ENCODE measurements around the gene CNPY2.
"Not testable (repeated sequence)": the region's sequence is repeated elsewhere in the genome, so short reads cannot be mapped to it uniquely, and the experiment has no call there.

CNPY2 gene

GRCh38 chr12:56280849-56281248 is 34.9 kb downstream of the CNPY2 start:
- no peaks in the 10 kb centered on the region for H3K36me3 ChIP-seq (ENCODE audit: control insufficient read depth, insufficient read depth, low read length)
- H3K4me2 ChIP-seq (ENCODE audit: low read length), result no peak overlapping the region
- H3K27me3 ChIP-seq (ENCODE audit: control insufficient read depth, insufficient read depth, low read length), result no peaks in the 10 kb centered on the region
- no peaks in the 10 kb centered on the region for H3K79me2 ChIP-seq
- H3K9ac ChIP-seq, result no peak overlapping the region
- no peaks in the 10 kb centered on the region for H3K9me3 ChIP-seq (ENCODE audit: control insufficient read depth, low read length)
- H3K4me1 ChIP-seq, result no peaks in the 10 kb centered on the region
- TF ChIP-seq CTCF (IDR thresholded peaks at IDR 0.05), result no peak
- no peak overlapping the region for H3K27ac ChIP-seq
- H3K4me3 ChIP-seq (ENCODE audit: low read depth, low read length), result no peak overlapping the region
- H2AFZ ChIP-seq, result no peak overlapping the region

DNA sequence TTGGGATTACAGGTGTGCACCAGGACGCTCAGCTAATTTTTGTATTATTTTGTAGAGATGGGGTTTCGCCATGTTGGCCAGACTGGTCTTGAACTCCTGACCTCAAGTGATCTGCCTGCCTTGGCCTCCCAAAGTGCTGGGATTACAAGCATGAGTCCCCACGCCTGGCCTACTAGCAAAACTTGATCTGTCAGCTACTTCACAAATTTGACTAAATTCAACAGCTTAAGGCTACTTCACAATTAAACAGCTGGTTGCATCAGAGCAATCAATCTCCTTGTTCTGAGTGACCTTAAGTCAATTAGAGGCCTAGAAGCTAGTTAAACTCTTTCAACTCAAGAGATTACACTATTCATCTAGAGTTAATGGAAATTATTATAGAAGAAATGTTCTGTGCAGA is 36.9 kb downstream of the CNPY2 start:
- H3K4me2 ChIP-seq (ENCODE audit: low read length), result no peak overlapping the region
- no peak overlapping the region for H3K27ac ChIP-seq
- H3K9ac ChIP-seq, result no peak overlapping the region
- H3K4me1 ChIP-seq, result no peaks in the 10 kb centered on the region
- no peak overlapping the region for H3K4me3 ChIP-seq (ENCODE audit: low read depth, low read length)
- H3K36me3 ChIP-seq (ENCODE audit: control insufficient read depth, insufficient read depth, low read length), result no peaks in the 10 kb centered on the region
- TF ChIP-seq CTCF (IDR thresholded peaks at IDR 0.05), result no peak
- no peak overlapping the region for H2AFZ ChIP-seq
- no peaks in the 10 kb centered on the region for H3K27me3 ChIP-seq (ENCODE audit: control insufficient read depth, insufficient read depth, low read length)
- no peaks in the 10 kb centered on the region for H3K9me3 ChIP-seq (ENCODE audit: control insufficient read depth, low read length)
- no peaks in the 10 kb centered on the region for H3K79me2 ChIP-seq

DNA sequence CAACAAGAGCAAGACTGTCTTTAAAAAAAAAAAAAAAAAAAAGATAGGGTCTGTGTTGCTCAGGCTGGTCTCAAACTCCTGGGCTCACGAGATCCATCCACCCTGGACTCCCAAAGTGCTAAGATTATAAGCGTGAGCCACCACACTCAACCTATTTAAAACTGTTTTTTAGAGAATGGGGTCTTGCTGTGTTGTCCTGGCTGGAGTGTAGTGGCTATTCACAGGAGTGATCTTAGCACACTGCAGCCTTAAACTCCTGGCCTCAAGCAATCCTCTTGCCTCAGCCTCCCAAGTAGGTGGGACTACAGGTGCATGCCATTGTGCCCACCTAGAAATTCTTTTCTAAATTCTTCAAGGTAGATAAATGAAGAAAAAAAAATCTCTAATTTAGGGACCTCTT is 41.5 kb downstream of the CNPY2 start:
- no peak for TF ChIP-seq CTCF (IDR thresholded peaks at IDR 0.05)
- no peaks in the 10 kb centered on the region for H3K9me3 ChIP-seq (ENCODE audit: control insufficient read depth, low read length)
- H3K27ac ChIP-seq, result no peak overlapping the region
- H3K4me2 ChIP-seq (ENCODE audit: low read length), result no peak overlapping the region
- no peaks in the 10 kb centered on the region for H3K27me3 ChIP-seq (ENCODE audit: control insufficient read depth, insufficient read depth, low read length)
- H2AFZ ChIP-seq, result no peak overlapping the region
- no peaks in the 10 kb centered on the region for H3K79me2 ChIP-seq
- no peaks in the 10 kb centered on the region for H3K36me3 ChIP-seq (ENCODE audit: control insufficient read depth, insufficient read depth, low read length)
- H3K9ac ChIP-seq, result no peak overlapping the region
- H3K4me3 ChIP-seq (ENCODE audit: low read depth, low read length), result no peak overlapping the region
- no peaks in the 10 kb centered on the region for H3K4me1 ChIP-seq

- not testable (repeated sequence) for H3K4me2 ChIP-seq (ENCODE audit: low read length); H3K27ac ChIP-seq; H3K4me3 ChIP-seq (ENCODE audit: low read depth, low read length); H3K4me1 ChIP-seq; H3K9ac ChIP-seq; H2AFZ ChIP-seq; H3K79me2 ChIP-seq; H3K36me3 ChIP-seq (ENCODE audit: control insufficient read depth, insufficient read depth, low read length); H3K27me3 ChIP-seq (ENCODE audit: control insufficient read depth, insufficient read depth, low read length); H3K9me3 ChIP-seq (ENCODE audit: control insufficient read depth, low read length)
Observed at GRCh38 chr12:56272468-56272867, 43.3 kb downstream of the CNPY2 start.

- peak; percentile 27 for TF ChIP-seq CTCF (IDR thresholded peaks at IDR 0.05)
- H3K4me1 ChIP-seq, result no peaks in the 10 kb centered on the region
- H3K79me2 ChIP-seq, result no peaks in the 10 kb centered on the region
- no peak overlapping the region for H3K4me2 ChIP-seq (ENCODE audit: low read length)
- H3K9me3 ChIP-seq (ENCODE audit: control insufficient read depth, low read length), result no peaks in the 10 kb centered on the region
- H3K4me3 ChIP-seq (ENCODE audit: low read depth, low read length), result no peak overlapping the region
- H3K27ac ChIP-seq, result no peak overlapping the region
- no peak overlapping the region for H3K9ac ChIP-seq
- no peak overlapping the region for H2AFZ ChIP-seq
- H3K36me3 ChIP-seq (ENCODE audit: control insufficient read depth, insufficient read depth, low read length), result no peaks in the 10 kb centered on the region
- no peaks in the 10 kb centered on the region for H3K27me3 ChIP-seq (ENCODE audit: control insufficient read depth, insufficient read depth, low read length)
Observed at GRCh38 chr12:56271031-56271430, 44.8 kb downstream of the CNPY2 start.

All from parathyroid adenoma (tissue), 2 donors.